BJ (cell line): ENCODE data around the gene DPP7. TPM values are rescaled to one million over a fixed set of nuclear protein-coding genes. Genes with fewer than 3 reads are reported as not detected.
"Not testable (repeated sequence)": the region's sequence is repeated elsewhere in the genome, so short reads cannot be mapped to it uniquely, and the experiment has no call there.

Source experiments
- CTCF ChIA-PET: fragments of 350-600 bp; formaldehyde crosslinking; extraction: SDS; loops from one replicate; lab custom pipeline; 2021; ENCODE audit warnings: antibody characterized with exemption, inconsistent platforms; lab: Yijun Ruan, JAX
- POLR2A ChIA-PET: fragments of 300-600 bp; sonication (Branson Sonifier 250); formaldehyde crosslinking; extraction: SDS; loops from one replicate; lab custom pipeline; 2021; ENCODE audit warnings: antibody characterized with exemption; lab: Charles Lee
- DNase-seq: peaks from one replicate; pipeline ENCODE4 v3.0.0-alpha.2; 2011; ENCODE audit warnings: low read depth
- H3K27me3 ChIP-seq: 2 replicates; pipeline ENCODE4 v1.6.0; 2011; ENCODE audit warnings: low read length; ENCODE audit not compliant: control insufficient read depth, insufficient read depth
- H3K36me3 ChIP-seq: 2 replicates; pipeline ENCODE4 v1.5.1; 2011; ENCODE audit warnings: low read length; ENCODE audit not compliant: control insufficient read depth, insufficient read depth
- H3K4me3 ChIP-seq: 2 replicates; pipeline ENCODE4 v1.5.1; 2011; ENCODE audit warnings: low read depth, mild to moderate bottlenecking, control low read depth, low read length
- polyA plus RNA-seq: library from polyadenylated mRNA; depleted of rRNA; stranded (reverse); fragments of >200 nt; gene quantifications from 2 replicates; pipeline ENCODE4 v1.2.3, GENCODE V29; 2011
- TF ChIP-seq, protein P1 (sequence below): IDR thresholded peaks from 2 replicates; pipeline ENCODE4 v1.5.1; 2011; ENCODE audit warnings: low read depth, mild to moderate bottlenecking, control low read depth, inconsistent platforms, low read length, moderate library complexity; ENCODE audit not compliant: insufficient read depth

DPP7 gene
- polyA plus RNA-seq, 1 experiment: 94.4 TPM

DNA sequence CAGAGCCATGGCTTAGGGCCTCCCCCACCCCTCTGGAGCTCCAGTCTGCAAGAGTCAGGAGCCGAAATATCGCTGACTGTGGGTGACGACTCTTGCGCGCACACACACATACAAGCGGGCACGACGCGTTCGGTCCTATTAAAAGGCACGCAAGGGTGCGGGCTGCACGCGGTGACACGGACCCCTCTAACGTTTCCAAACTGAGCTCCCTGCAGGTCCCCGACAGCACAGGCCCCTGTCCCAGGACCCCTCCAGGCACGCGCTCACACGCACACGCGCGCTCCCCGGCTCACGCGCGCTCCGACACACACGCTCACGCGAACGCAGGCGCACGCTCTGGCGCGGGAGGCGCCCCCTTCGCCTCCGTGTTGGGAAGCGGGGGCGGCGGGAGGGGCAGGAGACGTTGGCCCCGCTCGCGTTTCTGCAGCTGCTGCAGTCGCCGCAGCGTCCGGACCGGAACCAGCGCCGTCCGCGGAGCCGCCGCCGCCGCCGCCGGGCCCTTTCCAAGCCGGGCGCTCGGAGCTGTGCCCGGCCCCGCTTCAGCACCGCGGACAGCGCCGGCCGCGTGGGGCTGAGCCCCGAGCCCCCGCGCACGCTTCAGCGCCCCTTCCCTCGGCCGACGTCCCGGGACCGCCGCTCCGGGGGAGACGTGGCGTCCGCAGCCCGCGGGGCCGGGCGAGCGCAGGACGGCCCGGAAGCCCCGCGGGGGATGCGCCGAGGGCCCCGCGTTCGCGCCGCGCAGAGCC, 24.4 kb upstream of the DPP7 start, which contains the start of gene GRIN1:
Gene GRIN1, plus strand, starts transcription at position 433 of the 746 bp plus-strand sequence. CDS start 333 bp downstream, outside the sequence.
- H3K4me3 ChIP-seq: no peak within 1 kb of the TSS

DNA sequence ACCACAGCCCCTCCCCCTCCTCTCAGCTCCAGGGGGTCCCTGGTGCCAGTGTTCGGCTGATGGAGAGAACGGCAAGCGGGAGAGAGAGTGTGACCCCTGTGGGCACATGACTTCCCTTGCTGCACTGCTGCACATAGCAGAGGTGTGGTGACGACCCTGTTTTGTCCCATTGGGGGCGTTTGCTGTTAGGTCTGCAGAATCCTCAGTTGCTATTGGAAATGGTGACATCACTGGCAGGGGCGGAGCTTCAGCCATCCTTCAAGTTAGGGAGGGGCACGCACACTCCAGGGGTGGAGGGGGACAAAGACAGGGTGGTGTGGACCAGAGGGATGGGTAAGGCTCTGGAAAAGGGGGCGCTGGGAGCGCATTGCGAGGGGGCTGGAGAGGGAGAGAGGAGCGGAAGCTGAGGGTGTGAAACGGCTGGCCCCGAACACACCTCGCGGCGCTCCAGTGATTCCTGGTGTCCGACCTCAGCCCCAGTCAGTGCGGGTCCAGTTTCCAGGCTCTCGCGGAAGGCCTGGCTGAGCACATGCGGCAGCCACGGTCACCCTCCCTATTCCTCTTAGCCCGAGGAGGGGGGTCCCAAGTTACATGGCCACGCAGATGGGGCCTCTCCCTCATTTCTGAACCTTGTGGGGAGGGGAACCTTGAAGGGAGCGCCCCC, 23.7 kb upstream of the DPP7 start:
- H3K27me3 ChIP-seq: peaks cover 31% of the 10 kb centered on the region
- H3K4me3 ChIP-seq: no peak overlapping the region
- CTCF ChIA-PET: no interaction called here
- no peaks in the 10 kb centered on the region for H3K36me3 ChIP-seq
- TF ChIP-seq, protein P1, sequence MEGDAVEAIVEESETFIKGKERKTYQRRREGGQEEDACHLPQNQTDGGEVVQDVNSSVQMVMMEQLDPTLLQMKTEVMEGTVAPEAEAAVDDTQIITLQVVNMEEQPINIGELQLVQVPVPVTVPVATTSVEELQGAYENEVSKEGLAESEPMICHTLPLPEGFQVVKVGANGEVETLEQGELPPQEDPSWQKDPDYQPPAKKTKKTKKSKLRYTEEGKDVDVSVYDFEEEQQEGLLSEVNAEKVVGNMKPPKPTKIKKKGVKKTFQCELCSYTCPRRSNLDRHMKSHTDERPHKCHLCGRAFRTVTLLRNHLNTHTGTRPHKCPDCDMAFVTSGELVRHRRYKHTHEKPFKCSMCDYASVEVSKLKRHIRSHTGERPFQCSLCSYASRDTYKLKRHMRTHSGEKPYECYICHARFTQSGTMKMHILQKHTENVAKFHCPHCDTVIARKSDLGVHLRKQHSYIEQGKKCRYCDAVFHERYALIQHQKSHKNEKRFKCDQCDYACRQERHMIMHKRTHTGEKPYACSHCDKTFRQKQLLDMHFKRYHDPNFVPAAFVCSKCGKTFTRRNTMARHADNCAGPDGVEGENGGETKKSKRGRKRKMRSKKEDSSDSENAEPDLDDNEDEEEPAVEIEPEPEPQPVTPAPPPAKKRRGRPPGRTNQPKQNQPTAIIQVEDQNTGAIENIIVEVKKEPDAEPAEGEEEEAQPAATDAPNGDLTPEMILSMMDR: no peak
- DNase-seq: no peak
- POLR2A ChIA-PET: no interaction called here

More for the DNA sequence above, 24.4 kb upstream of the DPP7 start, which contains the start of gene GRIN1:
- POLR2A ChIA-PET: no interaction called here
- Histone ChIP-seq H3K27me3 (peaks cover 31% of the 10 kb centered on the region), H3K36me3 (no peaks in the 10 kb centered on the region)
- TF ChIP-seq, protein P1: no peak
- CTCF ChIA-PET: interaction anchor here (1.0 to 1.3 kb wide), 3 partner anchors 12 to 104 kb away, joined by 3 to 4 read pairs (median 3); no protein-coding TSS in a partner anchor
- no peak for DNase-seq

DNA sequence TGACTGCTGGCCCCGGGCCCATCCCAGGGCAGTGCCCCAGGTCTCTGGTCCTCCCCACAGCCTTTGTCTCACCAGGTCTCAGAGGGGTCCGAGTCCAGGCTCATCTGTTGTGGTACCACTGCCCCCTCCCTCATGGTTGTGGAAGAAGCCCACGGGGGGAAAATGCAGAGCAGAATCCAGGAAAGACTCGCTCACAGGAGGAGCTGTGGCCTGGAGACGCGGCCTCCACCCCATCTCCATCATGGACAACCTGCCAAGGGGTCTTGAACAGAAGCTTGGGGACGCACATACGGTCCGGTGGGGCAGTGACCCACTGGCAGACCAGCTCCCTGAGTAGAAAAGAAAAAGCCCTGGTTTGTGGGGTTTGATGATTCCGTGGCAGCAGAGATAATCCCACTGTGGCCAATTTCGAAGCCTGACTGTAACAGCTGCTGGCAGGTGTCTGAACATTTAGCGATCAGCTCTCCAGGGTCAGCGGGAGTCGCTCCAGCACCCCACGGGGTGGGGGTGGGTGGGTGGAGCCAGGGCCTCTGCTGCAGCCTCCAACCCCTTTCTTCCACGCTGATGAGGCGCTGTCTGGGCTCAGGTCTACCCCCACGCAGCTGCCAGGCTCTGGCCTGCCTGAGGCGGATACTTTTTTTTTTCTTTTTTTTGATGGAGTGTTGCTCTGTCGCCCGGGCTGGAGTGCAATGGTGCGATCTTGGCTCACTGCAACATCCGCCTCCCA, 22.5 kb upstream of the DPP7 start:
- TF ChIP-seq, protein P1: no peak
- CTCF ChIA-PET: interaction anchor here (1.0 kb wide), 1 partner anchor 9 kb away, joined by 3 read pairs; no protein-coding TSS in a partner anchor
- POLR2A ChIA-PET: no interaction called here
- Histone ChIP-seq H3K36me3 (no peaks in the 10 kb centered on the region), H3K27me3 (peaks cover 31% of the 10 kb centered on the region), H3K4me3 (no peak overlapping the region)
- no peak for DNase-seq

DNA sequence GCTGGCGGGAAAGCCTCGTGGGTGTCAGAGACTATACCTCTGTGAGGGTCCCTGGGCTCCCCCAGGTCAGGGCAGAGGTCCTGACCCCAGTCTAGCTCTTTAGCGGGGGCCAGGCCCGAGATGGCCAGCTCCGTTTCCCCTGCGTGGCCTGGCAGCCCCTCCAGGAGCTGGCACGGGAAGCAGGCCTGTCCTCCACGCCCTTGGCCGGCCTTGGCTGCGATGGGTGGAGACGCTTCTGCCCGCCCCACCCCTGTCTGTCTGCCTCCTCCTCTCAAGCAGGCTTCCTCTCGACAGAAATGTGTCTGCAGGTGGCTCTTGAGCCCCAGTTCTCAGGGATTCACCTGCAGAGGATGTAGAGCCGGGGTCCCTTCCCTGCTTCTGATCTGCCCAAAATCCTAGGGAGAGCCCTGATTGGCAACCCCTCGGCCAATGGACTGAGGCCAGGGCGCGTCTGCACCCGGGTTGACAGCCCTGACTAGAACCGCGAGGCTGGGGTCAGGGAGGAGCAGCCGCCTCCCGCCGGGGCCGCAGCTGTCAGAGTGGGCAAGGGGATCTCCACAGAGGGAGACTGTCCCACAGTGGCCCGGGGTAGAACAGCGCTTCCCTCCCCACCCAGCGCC, 21.8 kb upstream of the DPP7 start:
- Histone ChIP-seq H3K4me3 (no peak overlapping the region), H3K27me3 (peaks cover 30% of the 10 kb centered on the region), H3K36me3 (no peaks in the 10 kb centered on the region)
- TF ChIP-seq, protein P1: no peak
- ChIA-PET POLR2A (no interaction called here), CTCF (interaction anchor here (1.0 kb wide), 1 partner anchor 10 kb away, joined by 3 read pairs; no protein-coding TSS in a partner anchor)
- no peak for DNase-seq

DNA sequence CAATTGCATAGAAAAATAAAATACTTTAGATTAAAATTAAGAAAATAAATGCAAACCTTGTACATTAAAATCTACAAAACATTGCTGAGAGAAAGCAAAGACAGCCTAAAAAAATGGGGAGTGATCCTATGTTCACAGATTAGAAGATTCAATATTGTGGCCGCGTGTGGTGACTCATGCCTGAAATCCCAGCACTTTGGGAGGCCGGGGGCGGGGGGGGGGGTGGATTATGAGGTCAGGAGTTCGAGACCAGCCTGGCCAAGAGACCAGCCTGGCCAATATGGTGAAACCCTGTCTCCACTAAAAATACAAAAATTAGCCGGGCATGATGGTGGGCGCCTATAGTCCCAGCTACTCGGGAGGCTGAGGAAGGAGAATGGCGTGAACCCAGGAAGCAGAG, 20.6 kb upstream of the DPP7 start:
- H3K4me3 ChIP-seq, H3K36me3 ChIP-seq, DNase-seq, POLR2A ChIA-PET: not testable (repeated sequence)
- peaks cover 25% of the 10 kb centered on the region for H3K27me3 ChIP-seq
- CTCF ChIA-PET: interaction anchor here (1.4 kb wide), 1 partner anchor 102 kb away, joined by 3 read pairs; no protein-coding TSS in a partner anchor
